Endodermal cell (in vitro differentiated cells): Measurements from ENCODE around the gene SH3PXD2A. TPM values are rescaled to one million over a fixed set of nuclear protein-coding genes. Genes with fewer than 3 reads are reported as not detected.

Experiments used
- DNase-seq: peaks from one replicate; pipeline ENCODE4 v3.0.0-alpha.2; 2017
- H3K27ac ChIP-seq: 2 replicates; pipeline ENCODE4 v1.5.1; 2013; ENCODE audit warnings: mild to moderate bottlenecking, low read depth, low read length, moderate library complexity
- H3K27me3 ChIP-seq: 2 replicates; pipeline ENCODE4 v1.6.1; 2013; ENCODE audit warnings: mild to moderate bottlenecking, low read length, moderate library complexity; ENCODE audit not compliant: insufficient read depth, control insufficient read depth, poor library complexity, severe bottlenecking
- H3K36me3 ChIP-seq: 2 replicates; pipeline ENCODE4 v1.7.0; 2013; ENCODE audit warnings: mild to moderate bottlenecking, low read length, moderate library complexity; ENCODE audit not compliant: control insufficient read depth, insufficient read depth
- H3K4me1 ChIP-seq: one replicate; pipeline ENCODE4 v1.7.0; 2013; ENCODE audit warnings: low read length; ENCODE audit not compliant: control insufficient read depth, insufficient read depth
- H3K4me3 ChIP-seq: 2 replicates; pipeline ENCODE4 v1.5.1; 2013; ENCODE audit warnings: mild to moderate bottlenecking, low read length, moderate library complexity
- H3K9ac ChIP-seq: 2 replicates; pipeline ENCODE4 v1.6.1; 2013; ENCODE audit warnings: mild to moderate bottlenecking, low read length, moderate library complexity; ENCODE audit not compliant: poor library complexity, severe bottlenecking; ENCODE audit errors: extremely low read depth
- H3K9me3 ChIP-seq: 2 replicates; pipeline ENCODE4 v1.6.1; 2013; ENCODE audit warnings: mild to moderate bottlenecking, low read length, moderate library complexity; ENCODE audit not compliant: control insufficient read depth
- H3K27ac Mint-ChIP-seq: 2 replicates; pipeline ENCODE4 v1.8.0; 2020; ENCODE audit warnings: mixed read lengths
- H3K27me3 Mint-ChIP-seq: 2 replicates; pipeline ENCODE4 v1.8.0; 2021; ENCODE audit warnings: mild to moderate bottlenecking, mixed read lengths; ENCODE audit not compliant: insufficient read depth
- H3K36me3 Mint-ChIP-seq: 2 replicates; pipeline ENCODE4 v1.8.0; 2020; ENCODE audit warnings: low read depth, mixed read lengths
- H3K4me1 Mint-ChIP-seq: 2 replicates; pipeline ENCODE4 v1.8.0; 2020; ENCODE audit warnings: mixed read lengths
- H3K4me3 Mint-ChIP-seq: 2 replicates; pipeline ENCODE4 v1.8.0; 2020; ENCODE audit warnings: mild to moderate bottlenecking, moderate library complexity, mixed read lengths
- H3K9me3 Mint-ChIP-seq: 2 replicates; pipeline ENCODE4 v1.8.0; 2020; ENCODE audit warnings: mild to moderate bottlenecking, mixed read lengths
- WGBS, 2 experiments: methylation state at CpG; one replicate each; pipeline versions ENCODE4 v1.1.5 to v1.1.7; 2013; ENCODE audit warnings: missing lambda C conversion rate in 2 of 2, mixed read lengths in 1 of 2; ENCODE audit not compliant: insufficient coverage in 1 of 2, insufficient read length in 1 of 2; 5-methylcytosine and 5-hydroxymethylcytosine counted together
- total RNA-seq, 2 donors: library from RNA; stranded (reverse); fragmentation: NEBNext Ultra II Directional in 1 of 2; extraction: Animal tissue kit (Norgen Biotek cat#: 25700) in 1 of 2; gene quantifications; 2 replicates in 1 of 2; 3 replicates in 1 of 2; pipeline ENCODE4 v1.2.1, GENCODE V29; 2021
- TF ChIP-seq, protein P1 (sequence below): fragments of 200-600 bp; sonication (generic); conservative IDR thresholded peaks from 2 replicates; pipeline ENCODE4 v1.5.0; 2021; ENCODE audit warnings: antibody characterized with exemption, mild to moderate bottlenecking

Gene SH3PXD2A
- total RNA-seq, 2 donors from 2014 or later, result 15.7 to 22.6 TPM

DNA sequence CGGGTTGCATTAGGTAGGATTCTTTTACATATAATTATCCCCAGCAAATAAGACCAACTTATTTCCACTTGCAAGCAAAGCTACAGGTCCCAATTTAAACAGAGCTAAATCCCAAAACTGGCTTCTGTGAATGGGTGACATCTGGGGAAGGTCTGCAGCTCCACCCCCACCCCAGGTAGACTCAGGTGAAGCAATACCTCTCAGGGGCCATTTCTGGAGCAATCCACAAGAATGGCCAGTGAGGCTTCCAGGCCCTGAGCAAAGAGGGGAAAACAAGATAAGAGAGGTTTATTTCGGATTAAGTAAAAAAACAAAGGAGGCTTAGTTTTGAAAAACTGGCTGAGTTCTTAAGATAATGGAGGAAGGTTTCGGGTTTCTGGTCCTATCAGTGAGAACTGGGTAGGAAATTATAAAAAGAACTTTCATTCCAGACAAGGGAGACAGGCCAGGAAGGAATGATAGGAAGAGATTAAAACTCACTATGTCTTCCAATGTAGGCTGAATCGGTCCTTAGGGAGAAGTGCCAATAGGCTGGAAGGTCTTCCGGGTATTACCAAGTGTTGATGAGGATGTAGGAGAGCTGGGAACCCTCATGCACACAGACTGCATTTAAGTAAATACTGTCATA lies 25.4 kb downstream of the SH3PXD2A start:
- Mint-ChIP-seq H3K36me3 (no peaks in the 10 kb centered on the region), H3K27ac (peak overlapping the region; percentile 5), H3K9me3 (peaks cover 10% of the 10 kb centered on the region), H3K4me3 (peak overlapping the region; percentile 12), H3K27me3 (peaks cover 28% of the 10 kb centered on the region), H3K4me1 (peaks cover 53% of the 10 kb centered on the region)
- WGBS, 2 experiments, result 56 to 75% methylated on average over 4 to 5 of the region's 5 CpGs
- Histone ChIP-seq H3K27ac (no peak overlapping the region), H3K4me3 (no peak overlapping the region), H3K9me3 (peaks cover 9% of the 10 kb centered on the region), H3K27me3 (peaks cover 21% of the 10 kb centered on the region), H3K36me3 (no peaks in the 10 kb centered on the region), H3K9ac (no peak overlapping the region), H3K4me1 (peaks cover 29% of the 10 kb centered on the region)
- no peak for DNase-seq
- TF ChIP-seq, protein P1, sequence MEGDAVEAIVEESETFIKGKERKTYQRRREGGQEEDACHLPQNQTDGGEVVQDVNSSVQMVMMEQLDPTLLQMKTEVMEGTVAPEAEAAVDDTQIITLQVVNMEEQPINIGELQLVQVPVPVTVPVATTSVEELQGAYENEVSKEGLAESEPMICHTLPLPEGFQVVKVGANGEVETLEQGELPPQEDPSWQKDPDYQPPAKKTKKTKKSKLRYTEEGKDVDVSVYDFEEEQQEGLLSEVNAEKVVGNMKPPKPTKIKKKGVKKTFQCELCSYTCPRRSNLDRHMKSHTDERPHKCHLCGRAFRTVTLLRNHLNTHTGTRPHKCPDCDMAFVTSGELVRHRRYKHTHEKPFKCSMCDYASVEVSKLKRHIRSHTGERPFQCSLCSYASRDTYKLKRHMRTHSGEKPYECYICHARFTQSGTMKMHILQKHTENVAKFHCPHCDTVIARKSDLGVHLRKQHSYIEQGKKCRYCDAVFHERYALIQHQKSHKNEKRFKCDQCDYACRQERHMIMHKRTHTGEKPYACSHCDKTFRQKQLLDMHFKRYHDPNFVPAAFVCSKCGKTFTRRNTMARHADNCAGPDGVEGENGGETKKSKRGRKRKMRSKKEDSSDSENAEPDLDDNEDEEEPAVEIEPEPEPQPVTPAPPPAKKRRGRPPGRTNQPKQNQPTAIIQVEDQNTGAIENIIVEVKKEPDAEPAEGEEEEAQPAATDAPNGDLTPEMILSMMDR, result no peak

DNA sequence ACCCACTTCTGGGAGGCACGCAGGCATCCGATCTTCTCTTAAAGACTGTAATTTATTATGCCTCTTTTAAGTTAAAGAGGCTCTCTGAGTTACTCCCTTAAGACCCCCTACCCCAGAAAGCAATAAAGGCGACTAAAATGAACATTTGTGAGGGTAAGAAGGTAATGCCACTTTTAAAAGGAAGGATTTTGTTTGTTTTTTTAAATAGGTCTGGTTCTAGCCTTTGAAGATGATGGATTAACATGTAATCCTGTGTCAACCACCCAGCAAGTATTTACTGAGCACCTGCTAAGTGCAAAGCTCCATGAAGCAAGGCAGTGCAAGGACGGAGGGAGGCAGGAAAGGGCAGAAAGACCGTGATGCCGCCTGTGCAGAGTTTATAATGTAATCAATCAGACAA lies 26.1 kb downstream of the SH3PXD2A start:
- Histone ChIP-seq H3K4me1 (peaks cover 23% of the 10 kb centered on the region), H3K27me3 (peaks cover 21% of the 10 kb centered on the region), H3K27ac (no peak overlapping the region), H3K4me3 (no peak overlapping the region), H3K36me3 (no peaks in the 10 kb centered on the region), H3K9me3 (peaks cover 9% of the 10 kb centered on the region), H3K9ac (no peak overlapping the region)
- Mint-ChIP-seq H3K27me3 (peaks cover 35% of the 10 kb centered on the region), H3K27ac (peak overlapping the region; percentile 52), H3K4me1 (peaks cover 50% of the 10 kb centered on the region), H3K4me3 (no peak overlapping the region), H3K9me3 (peaks cover 10% of the 10 kb centered on the region), H3K36me3 (no peaks in the 10 kb centered on the region)
- TF ChIP-seq, protein P1, result no peak
- 60 to 65% methylated on average over 1 to 6 of the region's 6 CpGs for WGBS, 2 experiments
- DNase-seq, result no peak

DNA sequence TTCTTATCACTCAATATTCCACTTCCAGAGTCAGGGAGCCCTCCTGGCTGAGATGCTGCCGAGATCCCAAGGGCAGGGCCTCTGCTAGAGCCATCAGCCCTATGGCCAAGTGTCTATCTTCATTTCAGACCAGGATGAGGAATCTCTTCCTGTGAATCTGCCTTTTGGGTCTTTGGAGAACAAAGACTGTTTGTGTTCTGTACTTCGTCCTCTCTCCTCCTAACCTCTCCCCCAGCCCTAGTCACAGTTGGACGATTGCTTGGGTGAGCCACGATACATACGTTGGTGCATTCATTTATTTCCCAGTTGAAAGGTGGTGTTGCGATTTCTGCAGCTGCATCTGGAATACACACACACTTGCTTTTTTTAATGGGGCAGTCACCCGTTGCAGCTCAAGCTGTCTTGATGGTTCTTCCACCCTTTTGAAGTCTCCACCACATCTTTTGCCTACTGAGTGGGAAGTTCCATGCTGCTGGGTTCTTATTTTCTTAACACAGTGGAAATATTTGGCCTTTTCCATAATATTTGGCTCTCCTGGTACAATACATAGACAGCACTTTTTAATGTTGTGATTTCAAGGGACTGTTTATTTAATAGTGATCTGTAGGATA lies 26.7 kb downstream of the SH3PXD2A start:
- Histone ChIP-seq H3K27ac (no peak overlapping the region), H3K4me3 (no peak overlapping the region), H3K9ac (no peak overlapping the region), H3K36me3 (no peaks in the 10 kb centered on the region), H3K9me3 (peaks cover 9% of the 10 kb centered on the region), H3K4me1 (peaks cover 17% of the 10 kb centered on the region), H3K27me3 (peaks cover 21% of the 10 kb centered on the region)
- Mint-ChIP-seq H3K4me3 (no peak overlapping the region), H3K36me3 (no peaks in the 10 kb centered on the region), H3K27ac (no peak overlapping the region), H3K4me1 (peaks cover 49% of the 10 kb centered on the region), H3K27me3 (peaks cover 37% of the 10 kb centered on the region), H3K9me3 (peaks cover 10% of the 10 kb centered on the region)
- DNase-seq, result no peak
- TF ChIP-seq, protein P1, result no peak
- WGBS, 2 experiments, result 84 to 100% methylated on average over 4 to 7 of the region's 7 CpGs
